HepG2 (cell line): ENCODE data around the gene CTRB2. TPM values are rescaled to one million over a fixed set of nuclear protein-coding genes. Genes with fewer than 3 reads are reported as not detected.

Experiments used
- AGO1 ChIP-seq: fragments of 200-400 bp; formaldehyde crosslinking; IDR thresholded peaks from 2 replicates; pipeline ENCODE4 v1.6.1; 2017; ENCODE audit warnings: mild to moderate bottlenecking, low read depth, low read length, moderate library complexity; ENCODE audit not compliant: poor library complexity, severe bottlenecking
- GFI1 ChIP-seq: sonication (generic); formaldehyde crosslinking; IDR thresholded peaks from 2 replicates; pipeline ENCODE4 v1.5.0; 2020; ENCODE audit warnings: missing genetic modification reagents, mild to moderate bottlenecking, borderline replicate concordance
- GTF3A ChIP-seq: sonication (generic); formaldehyde crosslinking; conservative IDR thresholded peaks from 2 replicates; pipeline ENCODE4 v1.4.0; 2020; ENCODE audit warnings: mild to moderate bottlenecking, missing genetic modification reagents
- HMGXB3 ChIP-seq: sonication (generic); formaldehyde crosslinking; IDR thresholded peaks from 2 replicates; pipeline ENCODE4 v1.4.0; 2020; ENCODE audit warnings: missing genetic modification reagents, borderline replicate concordance
- LRRFIP1 ChIP-seq: sonication (generic); formaldehyde crosslinking; conservative IDR thresholded peaks from 2 replicates; pipeline ENCODE4 v1.4.0; 2020; ENCODE audit warnings: missing genetic modification reagents
- MTF2 ChIP-seq: sonication (generic); formaldehyde crosslinking; IDR thresholded peaks from 2 replicates; pipeline ENCODE4 v1.5.0; 2020; ENCODE audit warnings: missing genetic modification reagents, borderline replicate concordance
- NCOA2 ChIP-seq: sonication (generic); formaldehyde crosslinking; IDR thresholded peaks from 2 replicates; pipeline ENCODE4 v1.8.0; 2022; ENCODE audit warnings: inconsistent platforms
- PPARG ChIP-seq: conservative IDR thresholded peaks from 2 replicates; pipeline ENCODE4 v1.6.1; 2016; ENCODE audit warnings: missing biosample characterization, missing genetic modification reagents
- PRPF4 ChIP-seq: fragments of 200-400 bp; formaldehyde crosslinking; IDR thresholded peaks from 2 replicates; pipeline ENCODE4 v1.6.1; 2016; ENCODE audit warnings: low read length, low read depth; ENCODE audit not compliant: poor library complexity, severe bottlenecking
- RARG ChIP-seq: sonication (generic); formaldehyde crosslinking; IDR thresholded peaks from 2 replicates; pipeline ENCODE4 v1.4.0; 2020; ENCODE audit warnings: low read depth, mild to moderate bottlenecking, missing genetic modification reagents
- REPIN1 ChIP-seq: sonication (generic); formaldehyde crosslinking; IDR thresholded peaks from 2 replicates; pipeline ENCODE4 v1.8.0; 2022; ENCODE audit warnings: missing genetic modification reagents, low read depth, mild to moderate bottlenecking, borderline replicate concordance
- SAFB2 ChIP-seq: sonication (generic); formaldehyde crosslinking; IDR thresholded peaks from 2 replicates; pipeline ENCODE4 v1.5.1; 2020; ENCODE audit warnings: missing genetic modification reagents, low read depth, mild to moderate bottlenecking, borderline replicate concordance
- SNAI1 ChIP-seq: sonication (generic); formaldehyde crosslinking; IDR thresholded peaks from 2 replicates; pipeline ENCODE4 v1.5.0; 2020; ENCODE audit warnings: mild to moderate bottlenecking, missing genetic modification reagents, borderline replicate concordance
- SP5 ChIP-seq: IDR thresholded peaks from 2 replicates; pipeline ENCODE4 v1.6.1; 2016; ENCODE audit warnings: low read depth, borderline replicate concordance
- TCF7 ChIP-seq: sonication (generic); IDR thresholded peaks from 2 replicates; pipeline ENCODE4 v1.6.1; 2016; ENCODE audit warnings: antibody characterized with exemption, low read depth
- TEAD3 ChIP-seq: optimal IDR thresholded peaks from 2 replicates; pipeline ENCODE3; 2016; ENCODE audit warnings: borderline replicate concordance
- TSC22D2 ChIP-seq: sonication (generic); formaldehyde crosslinking; IDR thresholded peaks from 2 replicates; pipeline ENCODE4 v1.5.1; 2020; ENCODE audit warnings: missing genetic modification reagents, mild to moderate bottlenecking, borderline replicate concordance
- ZKSCAN5 ChIP-seq: sonication (generic); formaldehyde crosslinking; IDR thresholded peaks from 2 replicates; pipeline ENCODE4 v1.5.1; 2020; ENCODE audit warnings: mild to moderate bottlenecking, missing genetic modification reagents
- ZNF468 ChIP-seq: sonication (generic); formaldehyde crosslinking; IDR thresholded peaks from 2 replicates; pipeline ENCODE4 v1.8.0; 2022; ENCODE audit warnings: mild to moderate bottlenecking, moderate library complexity, missing genetic modification reagents
- ZNF503 ChIP-seq: sonication (generic); formaldehyde crosslinking; IDR thresholded peaks from 2 replicates; pipeline ENCODE4 v1.4.0; 2020; ENCODE audit warnings: missing genetic modification reagents
- ZSCAN25 ChIP-seq: sonication (generic); formaldehyde crosslinking; IDR thresholded peaks from 2 replicates; pipeline ENCODE4 v1.8.0; 2022; ENCODE audit warnings: mild to moderate bottlenecking, missing genetic modification reagents
- polyA plus RNA-seq, 8 experiments: library from polyadenylated mRNA; depleted of rRNA in 3 of 8; stranded (reverse) in 7 of 8; unstranded in 1 of 8; fragments of >200 nt; fragmentation: Illumina TruSeq in 4 of 8; extraction: Trizol in 4 of 8; gene quantifications; 2 replicates each; pipeline versions ENCODE4 v1.2.1 to v1.2.3, GENCODE V29; 2011 to 2016; ENCODE audit warnings: low read depth in 4 of 8, missing spikeins in 1 of 8, mixed read lengths in 1 of 8; ENCODE audit not compliant: insufficient read depth in 1 of 8
- total RNA-seq, 5 experiments: library from RNA; depleted of rRNA; stranded (reverse); fragments of >200 nt; fragmentation: Illumina TruSeq; extraction: Trizol; gene quantifications; 2 replicates each; pipeline ENCODE4 v1.2.3, GENCODE V29; 2016; ENCODE audit warnings: low read depth in 1 of 5

Gene CTRB2
- total and polyA plus RNA-seq, 2 of the 13 experiments (the other 11 are each of a cell fraction or from before 2014, with no cell fraction given), result 0.13 TPM; not detected in 1

GRCh38 chr16:75238132-75238852 lies 31.3 kb upstream of the CTRB2 start (continued):
- no peak; the same call in 1 of the 2 replicates for TF ChIP-seq ZNF503 (CRISPR knock-in tag)
- no peak for TF ChIP-seq LRRFIP1
- TF ChIP-seq SAFB2 (CRISPR knock-in tag), result no peak
- no peak; the same call in 1 of the 2 replicates for TF ChIP-seq REPIN1 (CRISPR knock-in tag)
- no peak for TF ChIP-seq AGO1
- peak; percentile 79 for TF ChIP-seq NCOA2 (CRISPR knock-in tag)
- TF ChIP-seq SP5, result peak; percentile 93
- TF ChIP-seq ZNF468, result 0 out of 2 replicates have a peak, but pooled peaks have one; percentile 18
- TF ChIP-seq TEAD3 (CRISPR knock-in tag), result peak; percentile 14
- TF ChIP-seq GFI1, result no peak
- TF ChIP-seq TSC22D2 (CRISPR knock-in tag), result no peak
- peak; percentile 82 for TF ChIP-seq TCF7
- no peak for TF ChIP-seq ZSCAN25
- no peak for TF ChIP-seq HMGXB3 (CRISPR knock-in tag)
- TF ChIP-seq GTF3A, result no peak
- TF ChIP-seq SNAI1 (CRISPR knock-in tag), result no peak
- no peak for TF ChIP-seq RARG (CRISPR knock-in tag)
- TF ChIP-seq ZKSCAN5 (CRISPR knock-in tag), result no peak
- TF ChIP-seq MTF2 (CRISPR knock-in tag), result no peak
- 0 out of 2 replicates have a peak, but pooled peaks have one; percentile 33 for TF ChIP-seq PPARG (CRISPR knock-in tag)
- TF ChIP-seq PRPF4, result peak; percentile 85
